ENCODE measurements around the gene TMCO4.

TMCO4 gene

GRCh38 chr1:19687414-19687813 lies 112.3 kb downstream of the TMCO4 start:
- TF ChIP-seq YY1 (IDR thresholded peaks at IDR 0.05; ENCODE audit: low read depth) (no peak), CREB1 (IDR thresholded peaks at IDR 0.05; ENCODE audit: low read depth) (no peak), EP300 (IDR thresholded peaks at IDR 0.05; ENCODE audit: borderline replicate concordance) (no peak), CEBPB (IDR thresholded peaks at IDR 0.05) (no peak), FOXM1 (IDR thresholded peaks at IDR 0.05; ENCODE audit: borderline replicate concordance, low read depth) (no peak), TCF12 (IDR thresholded peaks at IDR 0.05; ENCODE audit: low read depth) (no peak), ZBTB7A (IDR thresholded peaks at IDR 0.05; ENCODE audit: low read depth) (no peak), REST (IDR thresholded peaks at IDR 0.05; ENCODE audit: low read depth) (no peak), RAD21 (IDR thresholded peaks at IDR 0.05; ENCODE audit: low read depth) (no peak), EGR1 (IDR thresholded peaks at IDR 0.05) (no peak), TAF1 (IDR thresholded peaks at IDR 0.05; ENCODE audit: low read depth) (no peak), NFIC (IDR thresholded peaks at IDR 0.05) (no peak), TEAD4 (IDR thresholded peaks at IDR 0.05) (no peak)
- TF ChIP-seq, protein P1, sequence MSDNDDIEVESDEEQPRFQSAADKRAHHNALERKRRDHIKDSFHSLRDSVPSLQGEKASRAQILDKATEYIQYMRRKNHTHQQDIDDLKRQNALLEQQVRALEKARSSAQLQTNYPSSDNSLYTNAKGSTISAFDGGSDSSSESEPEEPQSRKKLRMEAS (IDR thresholded peaks at IDR 0.05) = no peak
- TF ChIP-seq, protein P2, sequence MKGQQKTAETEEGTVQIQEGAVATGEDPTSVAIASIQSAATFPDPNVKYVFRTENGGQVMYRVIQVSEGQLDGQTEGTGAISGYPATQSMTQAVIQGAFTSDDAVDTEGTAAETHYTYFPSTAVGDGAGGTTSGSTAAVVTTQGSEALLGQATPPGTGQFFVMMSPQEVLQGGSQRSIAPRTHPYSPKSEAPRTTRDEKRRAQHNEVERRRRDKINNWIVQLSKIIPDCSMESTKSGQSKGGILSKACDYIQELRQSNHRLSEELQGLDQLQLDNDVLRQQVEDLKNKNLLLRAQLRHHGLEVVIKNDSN (IDR thresholded peaks at IDR 0.05) = no peak

DNA sequence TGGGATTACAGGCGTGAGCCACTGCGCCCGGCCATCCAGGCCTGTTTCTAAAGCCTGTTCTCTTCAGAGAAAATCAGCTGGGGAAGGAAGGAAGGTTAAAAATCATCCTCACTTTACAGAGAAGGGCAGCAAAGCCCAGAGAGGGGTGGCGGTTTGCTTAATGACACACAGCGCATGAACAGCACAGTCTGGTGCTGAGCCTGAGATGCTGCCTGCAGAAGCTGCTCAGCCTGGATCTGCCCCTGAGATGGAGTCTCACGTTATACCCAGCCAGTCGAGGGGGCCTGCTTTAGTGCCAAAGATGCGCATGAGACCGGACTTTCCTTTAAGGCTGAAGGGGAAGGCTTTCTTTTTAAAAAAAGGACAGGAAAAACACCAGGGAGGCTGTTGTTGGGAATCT lies 113.7 kb downstream of the TMCO4 start:
- no peak for TF ChIP-seq YY1 (IDR thresholded peaks at IDR 0.05; ENCODE audit: low read depth)
- no peak for TF ChIP-seq TCF12 (IDR thresholded peaks at IDR 0.05; ENCODE audit: low read depth)
- TF ChIP-seq TAF1 (IDR thresholded peaks at IDR 0.05; ENCODE audit: low read depth) = no peak
- no peak for TF ChIP-seq REST (IDR thresholded peaks at IDR 0.05; ENCODE audit: low read depth)
- no peak for TF ChIP-seq CREB1 (IDR thresholded peaks at IDR 0.05; ENCODE audit: low read depth)
- TF ChIP-seq TEAD4 (IDR thresholded peaks at IDR 0.05) = no peak
- no peak for TF ChIP-seq FOXM1 (IDR thresholded peaks at IDR 0.05; ENCODE audit: borderline replicate concordance, low read depth)
- TF ChIP-seq, protein P1 (IDR thresholded peaks at IDR 0.05) = no peak
- TF ChIP-seq, protein P2 (IDR thresholded peaks at IDR 0.05) = no peak
- TF ChIP-seq ZBTB7A (IDR thresholded peaks at IDR 0.05; ENCODE audit: low read depth) = no peak
- TF ChIP-seq EGR1 (IDR thresholded peaks at IDR 0.05) = no peak
- no peak for TF ChIP-seq EP300 (IDR thresholded peaks at IDR 0.05; ENCODE audit: borderline replicate concordance)
- no peak for TF ChIP-seq RAD21 (IDR thresholded peaks at IDR 0.05; ENCODE audit: low read depth)

- TF ChIP-seq CREB1 (IDR thresholded peaks at IDR 0.05; ENCODE audit: low read depth) (no peak), RAD21 (IDR thresholded peaks at IDR 0.05; ENCODE audit: low read depth) (no peak), EGR1 (IDR thresholded peaks at IDR 0.05) (no peak), FOXM1 (IDR thresholded peaks at IDR 0.05; ENCODE audit: borderline replicate concordance, low read depth) (no peak), YY1 (IDR thresholded peaks at IDR 0.05; ENCODE audit: low read depth) (no peak)
- TF ChIP-seq, protein P2 (IDR thresholded peaks at IDR 0.05) = no peak
- TF ChIP-seq, protein P1 (IDR thresholded peaks at IDR 0.05) = no peak
These were observed 115.0 kb downstream of the TMCO4 start for GRCh38 chr1:19684677-19685076.

- TF ChIP-seq EGR1 (IDR thresholded peaks at IDR 0.05) (no peak), NFIC (IDR thresholded peaks at IDR 0.05) (no peak), CEBPB (IDR thresholded peaks at IDR 0.05) (no peak), TEAD4 (IDR thresholded peaks at IDR 0.05) (no peak), TCF12 (IDR thresholded peaks at IDR 0.05; ENCODE audit: low read depth) (no peak), TAF1 (IDR thresholded peaks at IDR 0.05; ENCODE audit: low read depth) (no peak), RAD21 (IDR thresholded peaks at IDR 0.05; ENCODE audit: low read depth) (no peak), FOXM1 (IDR thresholded peaks at IDR 0.05; ENCODE audit: borderline replicate concordance, low read depth) (no peak)
- TF ChIP-seq, protein P1 (IDR thresholded peaks at IDR 0.05) = no peak
These were observed 116.4 kb downstream of the TMCO4 start for GRCh38 chr1:19683351-19683750.

DNA sequence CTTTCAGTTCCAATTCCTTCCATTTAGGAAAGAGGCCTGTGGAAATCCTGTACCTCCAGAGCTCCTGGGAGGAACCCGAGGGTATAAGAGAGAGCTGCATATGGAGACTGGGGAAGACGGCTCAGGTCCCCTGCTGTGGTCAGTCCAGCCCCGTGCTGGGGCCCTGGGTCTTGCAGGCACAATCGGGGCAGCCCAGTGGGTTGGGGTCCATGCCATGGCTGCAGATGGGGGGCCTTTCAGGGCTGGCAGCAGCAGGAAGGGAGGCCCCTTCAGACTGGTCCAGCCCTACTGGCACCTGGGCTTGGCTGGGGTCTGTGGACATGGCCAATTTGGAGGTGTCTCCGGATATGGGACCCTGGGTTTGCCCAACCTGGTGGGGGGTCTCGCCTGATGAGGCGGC lies 116.8 kb downstream of the TMCO4 start:
- no peak for TF ChIP-seq REST (IDR thresholded peaks at IDR 0.05; ENCODE audit: low read depth)
- no peak for TF ChIP-seq FOXM1 (IDR thresholded peaks at IDR 0.05; ENCODE audit: borderline replicate concordance, low read depth)
- no peak for TF ChIP-seq EP300 (IDR thresholded peaks at IDR 0.05; ENCODE audit: borderline replicate concordance)
- no peak for TF ChIP-seq EGR1 (IDR thresholded peaks at IDR 0.05)
- no peak for TF ChIP-seq NFIC (IDR thresholded peaks at IDR 0.05)
- TF ChIP-seq, protein P2 (IDR thresholded peaks at IDR 0.05) = no peak
- no peak for TF ChIP-seq YY1 (IDR thresholded peaks at IDR 0.05; ENCODE audit: low read depth)
- TF ChIP-seq TAF1 (IDR thresholded peaks at IDR 0.05; ENCODE audit: low read depth) = no peak
- no peak for TF ChIP-seq ZBTB7A (IDR thresholded peaks at IDR 0.05; ENCODE audit: low read depth)
- TF ChIP-seq, protein P1 (IDR thresholded peaks at IDR 0.05) = no peak
- no peak for TF ChIP-seq CEBPB (IDR thresholded peaks at IDR 0.05)
- TF ChIP-seq TEAD4 (IDR thresholded peaks at IDR 0.05) = no peak
- no peak for TF ChIP-seq CREB1 (IDR thresholded peaks at IDR 0.05; ENCODE audit: low read depth)
- no peak for TF ChIP-seq TCF12 (IDR thresholded peaks at IDR 0.05; ENCODE audit: low read depth)
- TF ChIP-seq RAD21 (IDR thresholded peaks at IDR 0.05; ENCODE audit: low read depth) = no peak
